Measurements from ENCODE around the gene FAM83F.
"Not testable (repeated sequence)": the region's sequence is repeated elsewhere in the genome, so short reads cannot be mapped to it uniquely, and the experiment has no call there.

FAM83F gene

GRCh38 chr22:39994566-39995392 lies at the start of gene FAM83F:
TSS of gene FAM83F (plus strand) at chr22:39994954. CDS start at chr22:39995043, 89 bp downstream.
- H3K36me3 ChIP-seq: no peaks in the 10 kb centered on the region
- no peaks in the 10 kb centered on the region for H3K27me3 ChIP-seq (ENCODE audit: insufficient read depth, low read depth, severe bottlenecking)
- TF ChIP-seq CTCF (IDR thresholded peaks at IDR 0.05; ENCODE audit: low read depth, low read length): no peak
- H3K27ac ChIP-seq: peak within 1 kb of the TSS; percentile 88
- H3K4me3 ChIP-seq (ENCODE audit: low read depth, low read length): no peak within 1 kb of the TSS
- H3K9me3 ChIP-seq (ENCODE audit: severe bottlenecking): no peaks in the 10 kb centered on the region
- no peak for DNase-seq

- TF ChIP-seq CTCF (IDR thresholded peaks at IDR 0.05; ENCODE audit: low read depth, low read length): no peak
These were observed 48.6 kb upstream of the FAM83F start for GRCh38 chr22:39946126-39946502.

GRCh38 chr22:39946503-39947219 lies 48.1 kb upstream of the FAM83F start:
- H3K36me3 ChIP-seq: no peaks in the 10 kb centered on the region
- H3K27me3 ChIP-seq (ENCODE audit: insufficient read depth, low read depth, severe bottlenecking): no peaks in the 10 kb centered on the region
- TF ChIP-seq CTCF (IDR thresholded peaks at IDR 0.05; ENCODE audit: low read depth, low read length): no peak
- no peaks in the 10 kb centered on the region for H3K9me3 ChIP-seq (ENCODE audit: severe bottlenecking)
- H3K4me3 ChIP-seq (ENCODE audit: low read depth, low read length): no peak overlapping the region
- peak overlapping the region; percentile 14; the same call in 1 of the 2 replicates for H3K27ac ChIP-seq
- no peak for DNase-seq

More at GRCh38 chr22:39946126-39946502, 48.6 kb upstream of the FAM83F start:
- H3K27me3 ChIP-seq (ENCODE audit: insufficient read depth, low read depth, severe bottlenecking): no peaks in the 10 kb centered on the region
- H3K27ac ChIP-seq: peak overlapping the region; percentile 14; the same call in 1 of the 2 replicates
- no peaks in the 10 kb centered on the region for H3K36me3 ChIP-seq
- no peak overlapping the region for H3K4me3 ChIP-seq (ENCODE audit: low read depth, low read length)
- H3K9me3 ChIP-seq (ENCODE audit: severe bottlenecking): no peaks in the 10 kb centered on the region
- DNase-seq: no peak

- DNase-seq: no peak
- no peak for TF ChIP-seq CTCF (IDR thresholded peaks at IDR 0.05; ENCODE audit: low read depth, low read length)
These were observed 47.2 kb upstream of the FAM83F start for GRCh38 chr22:39947220-39948216.

GRCh38 chr22:39949964-39950737 lies 44.6 kb upstream of the FAM83F start:
- no peak for DNase-seq
- Histone ChIP-seq H3K4me3 (ENCODE audit: low read depth, low read length) (no peak overlapping the region), H3K36me3 (no peaks in the 10 kb centered on the region), H3K9me3 (ENCODE audit: severe bottlenecking) (no peaks in the 10 kb centered on the region), H3K27me3 (ENCODE audit: insufficient read depth, low read depth, severe bottlenecking) (no peaks in the 10 kb centered on the region), H3K27ac (no peak overlapping the region)
- TF ChIP-seq CTCF (IDR thresholded peaks at IDR 0.05; ENCODE audit: low read depth, low read length): no peak

More at GRCh38 chr22:39947220-39948216, 47.2 kb upstream of the FAM83F start:
- H3K27me3 ChIP-seq (ENCODE audit: insufficient read depth, low read depth, severe bottlenecking): no peaks in the 10 kb centered on the region
- no peaks in the 10 kb centered on the region for H3K9me3 ChIP-seq (ENCODE audit: severe bottlenecking)
- H3K36me3 ChIP-seq: no peaks in the 10 kb centered on the region
- no peak overlapping the region for H3K4me3 ChIP-seq (ENCODE audit: low read depth, low read length)
- no peak overlapping the region for H3K27ac ChIP-seq

- not testable (repeated sequence) for H3K9me3 ChIP-seq (ENCODE audit: severe bottlenecking); H3K27ac ChIP-seq; DNase-seq; H3K36me3 ChIP-seq; H3K4me3 ChIP-seq (ENCODE audit: low read depth, low read length); H3K27me3 ChIP-seq (ENCODE audit: insufficient read depth, low read depth, severe bottlenecking)
These were observed 43.0 kb upstream of the FAM83F start for GRCh38 chr22:39951603-39952293.
